ENCODE measurements around the gene NLRP5. TPM values are rescaled to one million over a fixed set of nuclear protein-coding genes. Genes with fewer than 3 reads are reported as not detected.

NLRP5 gene
- total and polyA plus RNA-seq, 2 donors from 2014 or later = not detected

DNA sequence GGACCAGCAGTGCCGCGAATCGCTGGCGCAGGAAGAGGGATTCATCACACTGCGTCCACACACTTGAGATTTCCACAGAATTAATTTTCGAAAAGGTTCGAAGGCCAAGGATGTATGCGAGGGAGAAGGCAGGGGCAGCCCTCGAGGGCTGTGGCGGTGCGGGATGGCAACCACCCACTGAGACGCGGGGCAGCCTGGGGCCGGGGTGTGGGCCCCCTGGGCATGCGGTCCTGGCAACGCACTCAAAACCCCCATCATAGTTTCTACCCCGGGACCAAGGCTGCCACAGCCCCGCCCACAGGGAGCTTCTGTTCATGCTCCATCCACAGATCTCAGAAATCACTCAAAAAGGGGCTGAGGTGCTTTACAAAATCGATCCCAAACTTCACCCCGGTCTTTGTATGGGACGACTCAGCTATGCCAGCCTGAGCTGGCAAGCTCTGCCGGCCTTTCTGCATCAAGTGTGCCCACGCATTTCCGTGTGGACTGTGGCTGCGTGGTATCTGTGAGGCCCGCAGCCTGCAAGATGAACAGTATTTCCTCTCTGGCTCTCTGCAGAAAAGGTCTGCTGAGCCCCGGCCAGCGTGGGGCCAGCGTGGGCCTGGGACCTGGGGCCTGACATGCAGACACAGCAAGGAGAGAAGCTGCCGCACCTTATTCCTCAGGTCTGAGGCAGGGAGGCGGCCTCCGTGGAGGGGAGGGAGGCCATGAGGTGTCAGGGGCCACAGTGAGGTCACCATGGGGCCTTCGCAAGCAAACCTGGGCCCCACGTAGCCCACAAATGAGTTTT is 115.4 kb downstream of the NLRP5 start:
- no peak overlapping the region for H3K4me3 ChIP-seq (ENCODE audit: low read length in 3 of 3)
- DNase-seq (no peak), FAIRE-seq (no peak)
- H3K9me3 ChIP-seq (ENCODE audit: control insufficient read depth in 2 of 3, insufficient read depth in 1 of 3, low read length in 3 of 3) = no peaks in the 10 kb centered on the region
- TF ChIP-seq, protein P1, sequence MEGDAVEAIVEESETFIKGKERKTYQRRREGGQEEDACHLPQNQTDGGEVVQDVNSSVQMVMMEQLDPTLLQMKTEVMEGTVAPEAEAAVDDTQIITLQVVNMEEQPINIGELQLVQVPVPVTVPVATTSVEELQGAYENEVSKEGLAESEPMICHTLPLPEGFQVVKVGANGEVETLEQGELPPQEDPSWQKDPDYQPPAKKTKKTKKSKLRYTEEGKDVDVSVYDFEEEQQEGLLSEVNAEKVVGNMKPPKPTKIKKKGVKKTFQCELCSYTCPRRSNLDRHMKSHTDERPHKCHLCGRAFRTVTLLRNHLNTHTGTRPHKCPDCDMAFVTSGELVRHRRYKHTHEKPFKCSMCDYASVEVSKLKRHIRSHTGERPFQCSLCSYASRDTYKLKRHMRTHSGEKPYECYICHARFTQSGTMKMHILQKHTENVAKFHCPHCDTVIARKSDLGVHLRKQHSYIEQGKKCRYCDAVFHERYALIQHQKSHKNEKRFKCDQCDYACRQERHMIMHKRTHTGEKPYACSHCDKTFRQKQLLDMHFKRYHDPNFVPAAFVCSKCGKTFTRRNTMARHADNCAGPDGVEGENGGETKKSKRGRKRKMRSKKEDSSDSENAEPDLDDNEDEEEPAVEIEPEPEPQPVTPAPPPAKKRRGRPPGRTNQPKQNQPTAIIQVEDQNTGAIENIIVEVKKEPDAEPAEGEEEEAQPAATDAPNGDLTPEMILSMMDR (IDR thresholded peaks at IDR 0.05; ENCODE audit: borderline replicate concordance, extremely low read depth, insufficient read depth) = no peak
- intact Hi-C loops (cut with DNase I) = loop anchor here (10.0 kb wide), 1 partner anchor 53 kb away; no protein-coding TSS in a partner anchor
- peaks cover 0 to 8% (median 4%) of the 10 kb centered on the region in 3 donors for H3K36me3 ChIP-seq (ENCODE audit: control insufficient read depth in 2 of 3, insufficient read depth in 3 of 3, low read length in 3 of 3)
- H3K9ac ChIP-seq (ENCODE audit: low read length in 3 of 3) = no peak overlapping the region
- H3K27me3 ChIP-seq (ENCODE audit: control insufficient read depth, insufficient read depth, low read length) = no peaks in the 10 kb centered on the region
- H3K4me1 ChIP-seq (ENCODE audit: control insufficient read depth in 2 of 3, insufficient read depth in 2 of 3, low read depth in 1 of 3, low read length in 3 of 3) = peaks cover 0 to 5% (median 0%) of the 10 kb centered on the region in 3 donors
- H3K27ac ChIP-seq (ENCODE audit: low read depth in 2 of 2, low read length in 2 of 2) = no peak overlapping the region

DNA sequence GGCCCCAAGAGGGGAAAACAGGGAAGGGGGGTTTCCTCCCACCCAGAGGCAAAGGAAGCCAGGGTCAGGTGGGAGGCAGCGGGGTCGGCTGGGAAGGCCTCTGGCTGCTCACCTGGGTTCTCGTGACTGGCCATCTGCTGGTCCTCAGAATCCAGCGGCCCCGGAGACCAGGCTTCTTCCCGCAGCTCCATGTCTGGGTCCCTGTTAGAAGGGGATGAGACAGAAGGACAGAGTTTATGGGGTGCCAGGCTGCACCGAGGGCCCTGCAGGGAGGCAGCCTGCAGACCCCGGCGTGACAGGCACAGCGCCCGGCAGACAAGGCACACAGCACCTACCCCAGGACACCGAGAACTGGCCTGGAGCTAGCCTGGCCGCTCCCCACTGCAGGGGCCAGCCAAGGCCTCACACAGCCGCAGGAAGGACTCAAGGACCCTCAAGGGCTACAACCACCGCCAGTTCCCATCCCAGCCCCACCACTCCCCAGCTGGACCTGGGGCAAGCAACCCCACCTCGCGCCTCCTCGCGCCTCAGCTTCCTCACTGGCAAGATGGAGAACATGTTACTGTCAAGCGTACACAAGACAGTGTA is 116.5 kb downstream of the NLRP5 start:
- Histone ChIP-seq H3K27me3 (ENCODE audit: control insufficient read depth, insufficient read depth, low read length) (no peaks in the 10 kb centered on the region), H3K4me1 (ENCODE audit: control insufficient read depth in 2 of 3, insufficient read depth in 2 of 3, low read depth in 1 of 3, low read length in 3 of 3) (peaks cover 0 to 5% (median 0%) of the 10 kb centered on the region in 3 donors), H3K9me3 (ENCODE audit: control insufficient read depth in 2 of 3, insufficient read depth in 1 of 3, low read length in 3 of 3) (no peaks in the 10 kb centered on the region), H3K4me3 (ENCODE audit: low read length in 3 of 3) (no peak overlapping the region), H3K9ac (ENCODE audit: low read length in 3 of 3) (no peak overlapping the region), H3K36me3 (ENCODE audit: control insufficient read depth in 2 of 3, insufficient read depth in 3 of 3, low read length in 3 of 3) (peaks cover 0 to 5% (median 2%) of the 10 kb centered on the region in 3 donors), H3K27ac (ENCODE audit: low read depth in 2 of 2, low read length in 2 of 2) (no peak overlapping the region)
- DNase-seq (no peak), FAIRE-seq (no peak)
- intact Hi-C loops (cut with DNase I) = loop anchor here (10.0 kb wide), 1 partner anchor 52 kb away; no protein-coding TSS in a partner anchor
- TF ChIP-seq, protein P1 (IDR thresholded peaks at IDR 0.05; ENCODE audit: borderline replicate concordance, extremely low read depth, insufficient read depth) = no peak

DNA sequence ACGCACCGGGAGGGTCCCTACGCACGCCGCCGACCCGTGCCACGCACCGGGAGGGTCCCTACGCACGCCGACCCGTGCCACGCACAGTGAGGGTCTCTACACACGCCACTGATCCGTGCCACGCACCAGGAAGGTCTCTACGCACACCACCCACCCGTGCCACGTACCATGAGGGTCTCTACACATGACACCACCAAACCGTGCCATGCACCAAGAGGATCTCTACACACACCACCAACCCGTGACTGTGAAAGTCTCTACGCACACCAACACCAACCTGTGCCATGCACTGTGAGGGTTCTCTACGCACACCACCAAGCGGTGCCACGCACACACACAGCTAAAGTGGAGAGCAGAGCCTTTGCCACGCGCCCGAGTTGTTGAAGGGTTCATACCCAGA is 117.8 kb downstream of the NLRP5 start:
- H3K4me3 ChIP-seq (ENCODE audit: low read length in 3 of 3) = no peak overlapping the region
- H3K36me3 ChIP-seq (ENCODE audit: control insufficient read depth in 2 of 3, insufficient read depth in 3 of 3, low read length in 3 of 3) = peaks cover 0 to 5% (median 2%) of the 10 kb centered on the region in 3 donors
- DNase-seq = no peak
- no peak overlapping the region for H3K9ac ChIP-seq (ENCODE audit: low read length in 3 of 3)
- H3K27me3 ChIP-seq (ENCODE audit: control insufficient read depth, insufficient read depth, low read length) = no peaks in the 10 kb centered on the region
- H3K27ac ChIP-seq (ENCODE audit: low read depth in 2 of 2, low read length in 2 of 2) = no peak overlapping the region
- H3K4me1 ChIP-seq (ENCODE audit: control insufficient read depth in 2 of 3, insufficient read depth in 2 of 3, low read depth in 1 of 3, low read length in 3 of 3) = peaks cover 0 to 16% (median 4%) of the 10 kb centered on the region in 3 donors
- intact Hi-C loops (cut with DNase I) = loop anchor here (10.0 kb wide), 1 partner anchor 50 kb away; no protein-coding TSS in a partner anchor
- H3K9me3 ChIP-seq (ENCODE audit: control insufficient read depth in 2 of 3, insufficient read depth in 1 of 3, low read length in 3 of 3) = no peaks in the 10 kb centered on the region
- TF ChIP-seq, protein P1 (IDR thresholded peaks at IDR 0.05; ENCODE audit: borderline replicate concordance, extremely low read depth, insufficient read depth) = no peak
- no peak for FAIRE-seq

Data from kidney (tissue), 14 donors.